ENCODE data around the gene FANK1.

Gene FANK1

DNA sequence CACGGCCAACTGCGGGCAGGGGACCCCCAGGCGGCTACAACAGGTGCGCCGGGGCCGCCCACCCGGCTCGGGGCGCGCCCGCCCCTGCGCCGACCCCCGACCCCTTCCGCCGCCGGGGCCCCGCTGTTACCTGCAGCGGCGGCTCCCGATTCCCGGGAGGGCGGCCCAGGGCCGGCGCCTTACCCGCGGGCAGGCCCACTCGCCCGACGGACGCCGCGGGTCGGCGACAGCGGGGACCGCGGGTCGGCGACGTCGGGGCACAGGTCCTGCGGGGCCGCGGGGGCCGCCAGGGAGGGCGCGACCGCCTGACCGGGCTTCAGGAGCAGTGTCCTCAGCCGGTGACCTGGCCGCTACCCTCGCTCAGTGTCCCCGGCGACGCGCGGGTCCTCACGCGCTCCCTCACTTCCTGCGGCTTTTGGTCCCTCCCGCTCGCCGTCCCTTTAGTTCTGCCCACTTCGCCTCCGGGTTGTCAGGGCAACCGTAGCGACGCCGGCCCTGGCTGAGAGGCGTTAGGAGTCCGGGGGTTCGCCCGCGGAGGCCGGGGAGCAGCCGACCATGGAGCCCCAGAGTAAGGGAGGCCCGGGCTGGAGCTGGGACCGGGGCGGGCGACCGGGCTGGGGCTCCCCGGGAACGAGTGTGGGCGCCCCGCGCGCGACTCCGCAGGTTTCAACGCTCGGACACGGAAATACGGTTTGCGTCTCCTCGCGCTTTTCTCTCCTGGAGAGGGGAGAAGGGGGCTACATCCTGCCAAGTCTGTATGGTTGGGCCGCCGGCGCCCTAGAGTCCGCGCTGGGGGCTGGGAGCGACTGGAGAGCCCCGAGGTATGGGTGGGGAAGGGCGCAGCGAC is at the start of gene FANK1:
TSS of gene FANK1 (plus strand) at position 477 of the 847 bp plus-strand sequence. CDS start at position 556, 79 bp downstream.
- peak; percentile 60 to 75 for DNase-seq (ENCODE audit: low read depth in 2 of 2)

- DNase-seq (ENCODE audit: low read depth in 2 of 2), result no peak
These were observed 49.5 kb upstream of the FANK1 start for GRCh38 chr10:125846894-125847293.

DNA sequence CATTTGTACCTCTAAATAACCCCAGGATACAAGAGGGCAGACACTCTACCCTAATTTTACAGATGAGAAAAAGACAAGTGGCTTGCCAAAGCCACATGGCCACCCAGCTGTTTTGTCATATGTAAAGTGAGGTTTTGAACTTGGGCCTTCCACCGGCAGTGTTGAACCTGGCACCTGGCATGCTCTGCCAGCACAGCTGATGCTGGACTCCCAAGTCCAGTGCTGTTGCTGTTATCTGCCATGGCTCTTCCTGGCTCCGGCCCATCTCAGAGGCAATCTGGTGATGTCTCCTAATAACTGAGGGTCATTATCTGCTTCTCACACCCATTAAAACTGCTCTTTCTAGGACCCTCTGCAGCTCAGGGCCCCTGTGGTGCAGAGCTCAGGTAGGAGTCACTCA is 48.0 kb upstream of the FANK1 start:
- DNase-seq (ENCODE audit: low read depth in 2 of 2), result no peak

DNA sequence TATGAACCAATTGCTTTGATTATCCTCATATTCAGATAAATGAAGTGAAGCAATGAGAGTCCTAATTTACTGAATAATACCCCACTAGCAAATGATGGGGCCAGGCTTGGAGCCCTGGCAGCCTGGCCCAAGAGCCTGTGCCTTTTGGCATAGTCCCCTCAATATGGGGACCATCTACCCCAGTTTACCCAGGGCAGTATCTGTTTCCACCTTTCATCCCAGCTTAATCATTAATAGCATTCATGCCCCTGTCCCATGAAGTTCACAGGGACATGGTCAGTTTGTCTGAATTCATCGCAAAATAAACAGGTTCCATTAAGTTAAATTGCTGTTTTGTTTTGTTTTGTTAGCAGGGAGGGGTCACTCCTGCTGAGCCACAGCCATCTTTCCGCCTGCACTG is 47.5 kb upstream of the FANK1 start:
- no peak for DNase-seq (ENCODE audit: low read depth in 2 of 2)

GRCh38 chr10:125849448-125849847 is 46.9 kb upstream of the FANK1 start:
- DNase-seq (ENCODE audit: low read depth in 2 of 2), result no peak

- DNase-seq (ENCODE audit: low read depth in 2 of 2), result no peak
These were observed 45.3 kb upstream of the FANK1 start for GRCh38 chr10:125850766-125851731.

DNA sequence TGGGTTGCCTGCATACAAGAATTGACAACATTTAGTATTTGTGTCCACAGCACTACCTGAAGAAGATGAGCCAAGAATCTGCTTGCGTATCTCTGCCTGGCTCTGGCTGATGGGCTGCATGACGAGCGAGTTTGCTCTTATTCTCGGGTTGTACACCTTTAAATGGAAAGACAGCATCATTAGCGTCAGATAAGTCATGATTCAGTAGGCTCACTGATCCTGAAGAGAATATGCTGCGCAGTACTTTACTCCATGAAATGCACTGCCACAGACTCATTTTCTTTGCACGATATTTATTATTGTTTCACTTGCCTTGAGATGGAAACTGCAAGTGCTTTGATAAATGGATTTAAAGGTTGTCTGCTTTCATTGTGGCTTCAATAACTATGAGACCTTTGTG is 43.9 kb upstream of the FANK1 start:
- no peak for DNase-seq (ENCODE audit: low read depth in 2 of 2)

- no peak for DNase-seq (ENCODE audit: low read depth in 2 of 2)
These were observed 39.1 kb upstream of the FANK1 start for GRCh38 chr10:125857185-125857760.

- no peak for DNase-seq (ENCODE audit: low read depth in 2 of 2)
These were observed 37.1 kb upstream of the FANK1 start for GRCh38 chr10:125859128-125859817.

- DNase-seq (ENCODE audit: low read depth in 2 of 2), result no peak
These were observed 31.2 kb upstream of the FANK1 start for GRCh38 chr10:125865120-125865519.

DNA sequence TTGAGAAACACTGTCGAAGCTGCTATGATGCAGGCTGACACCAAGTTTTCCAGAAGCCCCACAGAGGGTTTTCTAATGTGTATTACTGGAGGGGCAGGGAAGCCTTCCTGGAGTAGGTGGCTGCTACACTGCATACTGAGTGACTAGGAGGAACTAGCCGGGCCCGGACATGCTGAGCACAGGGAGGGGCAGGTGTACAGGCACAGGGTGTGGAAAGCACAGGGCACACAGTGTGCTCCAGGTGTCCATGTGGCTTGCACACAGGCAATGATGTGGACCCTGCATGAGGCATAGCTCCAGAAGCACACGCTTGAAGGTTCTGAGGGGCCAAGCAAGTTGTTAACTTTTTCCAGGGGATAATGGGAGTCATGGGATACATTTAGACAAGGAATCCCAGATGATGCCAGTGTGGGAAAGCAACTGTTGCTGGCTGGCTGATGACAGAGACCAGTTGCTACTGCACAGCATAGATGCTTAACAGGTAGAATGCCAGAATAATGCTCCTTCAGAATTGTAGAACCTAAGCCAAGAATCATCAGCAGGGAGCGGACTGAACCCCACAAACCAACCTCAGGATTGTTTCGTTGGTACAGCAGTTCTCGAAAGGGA is 29.8 kb upstream of the FANK1 start:
- no peak for DNase-seq (ENCODE audit: low read depth in 2 of 2)

- DNase-seq (ENCODE audit: low read depth in 2 of 2), result no peak
These were observed 27.9 kb upstream of the FANK1 start for GRCh38 chr10:125868372-125868975.

- no peak for DNase-seq (ENCODE audit: low read depth in 2 of 2)
These were observed 25.0 kb upstream of the FANK1 start for GRCh38 chr10:125871338-125871737.

GRCh38 chr10:125878957-125879835 is 17.2 kb upstream of the FANK1 start:
- DNase-seq (ENCODE audit: low read depth in 2 of 2), result no peak

DNA sequence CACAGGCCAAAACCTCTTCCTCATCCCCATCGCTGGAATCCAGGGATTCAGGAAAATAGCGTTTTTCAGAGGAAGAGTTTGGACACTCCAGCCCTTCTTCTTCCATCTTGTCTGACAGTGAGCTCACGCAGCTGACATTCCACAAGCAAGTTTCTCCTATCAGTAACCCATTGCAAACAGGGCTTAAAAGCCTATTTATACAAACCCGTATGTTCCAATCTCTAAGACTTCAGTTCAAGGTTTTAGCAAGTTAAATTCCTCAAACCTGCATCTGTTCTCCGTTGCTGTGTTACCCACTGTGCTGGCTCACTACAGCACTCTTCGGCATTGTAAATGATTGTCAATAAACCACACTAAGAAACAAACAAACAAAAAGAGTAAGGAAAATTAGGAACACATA is 15.6 kb upstream of the FANK1 start:
- no peak for DNase-seq (ENCODE audit: low read depth in 2 of 2)

DNA sequence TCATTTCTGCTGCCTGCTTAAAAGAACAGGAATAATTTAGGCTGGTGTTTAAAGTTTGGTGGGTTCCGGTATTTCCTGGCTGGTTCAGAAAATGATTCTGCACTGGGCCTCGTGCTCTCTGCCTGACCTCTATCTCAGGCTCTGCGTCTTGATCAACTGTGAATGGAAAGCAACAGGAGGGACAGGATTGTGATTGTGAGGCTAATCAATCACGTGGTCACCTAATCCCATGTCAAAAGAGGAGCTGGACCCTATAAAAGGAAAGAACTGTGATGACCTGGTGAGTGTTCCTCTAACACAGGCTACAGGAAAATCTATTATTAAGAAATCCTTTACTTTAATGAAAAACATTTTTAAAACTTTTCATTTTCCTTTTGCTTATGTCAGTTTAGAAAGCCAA is 15.2 kb upstream of the FANK1 start, which contains the start of gene DHX32:
TSS of gene DHX32 (minus strand) at position 101 of the 400 bp plus-strand sequence. CDS start 468 bp downstream, outside the sequence.
- DNase-seq (ENCODE audit: low read depth in 2 of 2), result no peak

- DNase-seq (ENCODE audit: low read depth in 2 of 2), result no peak
These were observed 13.8 kb upstream of the FANK1 start for GRCh38 chr10:125882596-125882995.

DNA sequence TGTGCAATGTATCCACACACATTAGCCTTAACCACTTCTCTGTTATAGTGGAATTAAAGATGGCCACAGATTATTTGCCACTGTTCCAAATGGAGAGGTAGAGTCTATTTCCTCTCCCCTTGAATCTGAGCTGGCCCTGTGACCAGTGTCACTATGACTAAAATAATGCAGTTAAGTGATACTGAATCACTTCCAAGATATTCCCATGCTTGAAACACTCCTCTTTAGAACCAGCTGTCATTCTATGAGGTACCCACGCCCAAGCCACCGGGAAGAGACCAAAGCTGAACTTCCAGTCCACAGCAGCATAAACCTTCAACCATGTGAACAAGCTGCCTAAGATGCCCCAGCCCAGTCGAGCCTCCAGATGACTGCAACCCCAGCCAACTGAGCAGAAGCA is 13.2 kb upstream of the FANK1 start:
- DNase-seq (ENCODE audit: low read depth in 2 of 2), result no peak

GRCh38 chr10:125886914-125887512 is 9.4 kb upstream of the FANK1 start:
- DNase-seq (ENCODE audit: low read depth in 2 of 2), result no peak
